Measurements from ENCODE around the gene C5orf63. TPM values are rescaled to one million over a fixed set of nuclear protein-coding genes. Genes with fewer than 3 reads are reported as not detected.
"Not testable (repeated sequence)": the region's sequence is repeated elsewhere in the genome, so short reads cannot be mapped to it uniquely, and the experiment has no call there.

The C5orf63 gene
- total RNA-seq, 2 experiments from 2014 or later: 6.6 to 7.1 TPM

DNA sequence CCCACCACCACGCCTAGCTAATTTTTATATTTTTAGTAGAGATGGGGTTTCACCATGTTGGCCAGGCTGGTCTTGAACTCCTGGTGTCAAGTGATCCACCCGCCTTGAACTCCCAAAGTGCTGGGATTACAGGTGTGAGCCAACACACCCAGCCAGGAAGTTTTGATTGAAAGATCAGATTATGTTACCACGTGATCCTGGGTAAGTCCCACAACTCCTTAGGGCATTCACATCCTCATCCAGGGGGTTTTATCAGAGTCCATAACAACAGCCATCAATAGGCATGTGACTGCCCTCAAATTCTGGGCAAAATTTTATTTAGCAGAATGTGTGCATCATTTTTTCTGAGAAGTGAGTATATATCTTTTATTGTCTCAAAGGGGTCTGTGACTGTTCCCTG, 68.0 kb downstream of the C5orf63 start:
- H3K36me3 Mint-ChIP-seq (ENCODE audit: low read depth); CTCF ChIA-PET; POLR2A ChIA-PET; H3K4me1 Mint-ChIP-seq; H3K9me3 Mint-ChIP-seq; H3K4me3 Mint-ChIP-seq; H3K27me3 Mint-ChIP-seq; H3K27ac Mint-ChIP-seq; DNase-seq: not testable (repeated sequence)

DNA sequence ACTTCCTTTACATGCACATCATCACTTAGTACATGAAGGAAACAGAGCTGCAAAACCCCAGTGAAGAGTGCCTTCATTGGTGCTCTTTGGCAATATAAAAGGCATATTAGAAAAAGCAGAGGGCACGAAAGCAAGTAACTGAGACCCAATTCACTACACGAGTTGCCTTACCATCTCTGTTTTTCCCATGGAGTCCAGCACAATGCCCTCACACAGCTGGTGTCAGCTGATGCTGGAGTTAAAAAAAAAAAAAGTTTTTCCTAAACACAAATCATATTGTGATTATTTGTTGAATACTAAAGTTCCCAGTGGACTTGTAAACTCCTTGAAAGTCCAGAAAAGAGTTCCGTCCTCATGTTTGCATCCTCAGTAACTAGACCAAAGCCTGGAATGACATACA, 68.6 kb downstream of the C5orf63 start:
- no peak for DNase-seq
- ChIA-PET CTCF (no interaction called here), POLR2A (no interaction called here)

DNA sequence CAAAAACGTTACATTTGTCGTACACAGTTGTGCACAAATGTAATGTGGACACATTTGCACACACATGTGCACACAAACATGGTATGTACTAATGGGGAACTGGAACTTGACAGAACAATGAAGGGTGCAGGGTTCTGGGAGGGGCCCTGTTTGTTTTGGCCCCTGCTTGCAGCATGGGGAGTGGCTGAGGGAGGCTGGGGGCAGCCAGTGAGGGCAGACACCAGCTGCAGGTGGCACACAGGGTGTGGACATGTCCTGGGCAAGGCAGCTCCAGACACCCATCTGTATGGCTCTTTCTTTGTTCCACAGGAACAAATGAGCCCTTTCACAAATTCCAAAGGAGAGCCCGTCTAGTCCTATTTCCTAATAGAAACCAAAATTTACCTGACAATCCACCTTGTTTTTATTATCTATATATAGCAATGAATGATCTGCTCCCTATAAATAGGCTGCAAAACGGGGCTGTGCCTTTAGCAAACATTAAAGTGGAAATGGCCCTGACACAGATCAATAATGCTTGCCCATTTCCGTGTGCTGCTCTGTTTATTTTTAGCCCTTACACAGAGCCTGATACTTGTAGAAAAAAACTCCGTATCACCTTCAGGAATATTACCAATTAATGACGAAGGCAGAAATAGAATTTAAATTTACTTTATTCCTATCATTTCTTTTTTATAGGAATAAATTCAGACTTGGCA, 69.4 kb downstream of the C5orf63 start:
- CTCF ChIA-PET: no interaction called here

More for the DNA sequence above, 68.6 kb downstream of the C5orf63 start:
- Mint-ChIP-seq H3K4me3 (no peak overlapping the region), H3K36me3 (ENCODE audit: low read depth) (no peaks in the 10 kb centered on the region), H3K27me3 (no peaks in the 10 kb centered on the region), H3K9me3 (no peaks in the 10 kb centered on the region), H3K27ac (no peak overlapping the region), H3K4me1 (no peaks in the 10 kb centered on the region)

DNA sequence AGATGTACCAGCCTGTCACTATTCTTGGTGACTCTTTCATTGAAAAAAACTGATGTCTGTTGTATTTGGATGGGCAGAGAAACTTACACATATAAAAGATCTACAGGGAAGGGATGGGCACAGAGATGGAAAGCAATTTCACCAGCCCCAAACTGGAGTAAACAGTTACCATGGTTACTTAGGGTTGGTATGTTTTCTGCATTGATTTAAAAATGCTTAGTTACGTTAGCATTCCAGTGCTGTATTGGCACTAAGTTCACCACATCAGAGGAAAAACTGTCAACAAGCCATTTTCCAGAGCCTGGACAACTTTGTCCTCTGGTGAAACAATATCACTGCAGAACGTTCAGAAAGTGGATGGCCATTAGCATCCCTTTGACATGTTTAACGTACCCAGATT, 70.9 kb downstream of the C5orf63 start:
- no peaks in the 10 kb centered on the region for H3K27me3 Mint-ChIP-seq
- H3K4me3 Mint-ChIP-seq: no peak overlapping the region
- H3K9me3 Mint-ChIP-seq: no peaks in the 10 kb centered on the region
- no peak overlapping the region for H3K27ac Mint-ChIP-seq
- DNase-seq: no peak
- H3K36me3 Mint-ChIP-seq (ENCODE audit: low read depth): no peaks in the 10 kb centered on the region
- ChIA-PET POLR2A (no interaction called here), CTCF (no interaction called here)
- H3K4me1 Mint-ChIP-seq: no peaks in the 10 kb centered on the region

More for the DNA sequence above, 69.4 kb downstream of the C5orf63 start:
- no peaks in the 10 kb centered on the region for H3K36me3 Mint-ChIP-seq (ENCODE audit: low read depth)
- no peaks in the 10 kb centered on the region for H3K9me3 Mint-ChIP-seq
- no peak overlapping the region for H3K27ac Mint-ChIP-seq
- no peaks in the 10 kb centered on the region for H3K4me1 Mint-ChIP-seq
- POLR2A ChIA-PET: no interaction called here
- H3K4me3 Mint-ChIP-seq: no peak overlapping the region
- H3K27me3 Mint-ChIP-seq: no peaks in the 10 kb centered on the region
- DNase-seq: no peak

DNA sequence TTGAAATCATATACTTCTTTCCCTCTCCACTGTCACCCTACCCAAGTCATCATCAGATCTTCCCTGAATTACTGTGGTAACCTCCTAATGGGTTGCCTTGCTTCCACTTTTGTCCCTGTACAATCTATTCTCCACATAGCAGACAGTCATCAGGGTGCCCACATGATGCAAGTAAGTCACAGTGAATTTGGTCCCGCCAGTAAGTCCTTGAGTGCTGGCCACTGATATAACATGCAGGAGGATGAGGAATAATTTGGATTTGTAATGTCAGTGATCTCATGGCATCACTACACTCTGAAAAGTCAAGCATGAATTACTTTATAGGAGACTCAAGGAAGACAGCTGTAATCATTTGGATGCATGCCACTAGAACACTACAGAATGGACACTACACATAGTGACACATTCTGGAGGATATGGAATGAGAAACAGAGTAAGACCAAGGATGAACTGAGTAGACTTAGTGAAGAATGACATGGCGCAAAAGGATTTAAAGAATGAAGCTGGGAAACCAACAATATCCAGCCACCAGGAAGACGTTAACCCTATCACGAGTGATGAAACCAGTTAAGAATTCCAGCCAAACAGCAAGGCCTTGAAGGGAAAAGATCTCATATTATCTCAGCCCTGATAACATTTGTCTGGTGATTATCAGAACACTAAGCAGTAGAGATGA, 71.5 kb downstream of the C5orf63 start:
- POLR2A ChIA-PET: no interaction called here
- CTCF ChIA-PET: no interaction called here
- no peaks in the 10 kb centered on the region for H3K9me3 Mint-ChIP-seq
- H3K27me3 Mint-ChIP-seq: no peaks in the 10 kb centered on the region
- H3K36me3 Mint-ChIP-seq (ENCODE audit: low read depth): no peaks in the 10 kb centered on the region
- H3K4me1 Mint-ChIP-seq: no peaks in the 10 kb centered on the region
- no peak for DNase-seq
- H3K4me3 Mint-ChIP-seq: no peak overlapping the region
- no peak overlapping the region for H3K27ac Mint-ChIP-seq

Other genes with a start within 250 kb of the C5orf63 start
- gene MARCHF3, start 42.9 kb downstream of the C5orf63 start, total RNA-seq: under 1 TPM; 0.68 to 0.70 TPM
- gene MEGF10, start 217.3 kb upstream of the C5orf63 start, total RNA-seq: not detected

All from activated CD4-positive, alpha-beta memory T cell treated with anti-CD3 and anti-CD28 coated beads, Interleukin-2, amount 10 ng/mL, durations not matched to agents 7 days and 5 days (primary cell).